Prostate gland (tissue), 2 donors: ENCODE results near the gene TMEM82. TPM values are rescaled to one million over a fixed set of nuclear protein-coding genes. Genes with fewer than 3 reads are reported as not detected.

Source experiments
- DNase-seq: peaks from one replicate; pipeline ENCODE4 v3.0.0-alpha.2; 2019; ENCODE audit warnings: low spot score
- H3K27ac ChIP-seq, 2 donors: fragments of 200-600 bp; sonication (generic); 2 replicates each; pipeline ENCODE4 v1.5.1; 2017 to 2019
- H3K27me3 ChIP-seq: fragments of 200-600 bp; sonication (generic); replicated peaks from 2 replicates; pipeline ENCODE4 v1.5.1; 2019; ENCODE audit not compliant: insufficient read depth
- H3K36me3 ChIP-seq, 2 donors: fragments of 200-600 bp; sonication (generic); 1 replicate in 1 of 2; 2 replicates in 1 of 2; pipeline versions ENCODE4 v1.5.1 to v1.8.1; 2017 to 2019
- H3K4me1 ChIP-seq: fragments of 200-600 bp; sonication (generic); replicated peaks from 2 replicates; pipeline ENCODE4 v1.5.1; 2019
- H3K4me3 ChIP-seq, 2 donors: fragments of 200-600 bp; sonication (generic); 2 replicates each; pipeline ENCODE4 v1.5.1; 2017 to 2019
- H3K9me3 ChIP-seq: fragments of 200-600 bp; sonication (generic); 2 replicates; pipeline ENCODE4 v1.5.1; 2017
- CTCF ChIP-seq, 4 experiments: fragments of 200-600 bp in 2 of 4; fragments of 450-650 bp in 2 of 4; sonication (generic) in 2 of 4; IDR thresholded peaks; 1 replicate in 3 of 4; 2 replicates in 1 of 4; pipeline ENCODE4 v1.5.1; 2016 to 2019; ENCODE audit warnings: antibody characterized with exemption in 4 of 4, mild to moderate bottlenecking in 2 of 4, moderate library complexity in 2 of 4
- POLR2A ChIP-seq: fragments of 450-650 bp; IDR thresholded peaks from one replicate; pipeline ENCODE4 v1.6.1; 2016; ENCODE audit warnings: antibody characterized with exemption, mild to moderate bottlenecking
- POLR2AphosphoS5 ChIP-seq: sonication (generic); formaldehyde crosslinking; IDR thresholded peaks from one replicate; pipeline ENCODE4 v1.6.1; 2017; ENCODE audit warnings: antibody characterized with exemption
- WGBS: methylation state at CpG from one replicate; pipeline ENCODE4 v1.1.5; 2018; 5-methylcytosine and 5-hydroxymethylcytosine counted together
- intact Hi-C: fragments of 100-400 bp; cut with DNase I; formaldehyde crosslinking; loops from one replicate; pipeline ENCODE4 v1.14.2; 2022
- total RNA-seq, 2 donors: library from RNA; depleted of rRNA; stranded (reverse); fragments of >200 nt; gene quantifications; one replicate each; pipeline ENCODE4 v1.1.0, GENCODE V29; 2016

The TMEM82 gene
- total RNA-seq, 2 donors from 2014 or later: not detected

- H3K9me3 ChIP-seq: no peaks in the 10 kb centered on the region
- H3K27ac ChIP-seq: no peak overlapping the region
- intact Hi-C loops: no loop called here
- TF ChIP-seq POLR2AphosphoS5 (no peak), CTCF (IDR thresholded peaks at IDR 0.05) (no peak), POLR2A (no peak)
- H3K36me3 ChIP-seq: peaks cover 0 to 3% of the 10 kb centered on the region in 2 donors
- no peak overlapping the region for H3K4me3 ChIP-seq
- WGBS: 86% methylated on average over 8 of the region's 8 CpGs
- no peak for DNase-seq
- no peaks in the 10 kb centered on the region for H3K4me1 ChIP-seq
- H3K27me3 ChIP-seq: no peaks in the 10 kb centered on the region
Measured at GRCh38 chr1:15718199-15718601, 24.1 kb upstream of the TMEM82 start.

DNA sequence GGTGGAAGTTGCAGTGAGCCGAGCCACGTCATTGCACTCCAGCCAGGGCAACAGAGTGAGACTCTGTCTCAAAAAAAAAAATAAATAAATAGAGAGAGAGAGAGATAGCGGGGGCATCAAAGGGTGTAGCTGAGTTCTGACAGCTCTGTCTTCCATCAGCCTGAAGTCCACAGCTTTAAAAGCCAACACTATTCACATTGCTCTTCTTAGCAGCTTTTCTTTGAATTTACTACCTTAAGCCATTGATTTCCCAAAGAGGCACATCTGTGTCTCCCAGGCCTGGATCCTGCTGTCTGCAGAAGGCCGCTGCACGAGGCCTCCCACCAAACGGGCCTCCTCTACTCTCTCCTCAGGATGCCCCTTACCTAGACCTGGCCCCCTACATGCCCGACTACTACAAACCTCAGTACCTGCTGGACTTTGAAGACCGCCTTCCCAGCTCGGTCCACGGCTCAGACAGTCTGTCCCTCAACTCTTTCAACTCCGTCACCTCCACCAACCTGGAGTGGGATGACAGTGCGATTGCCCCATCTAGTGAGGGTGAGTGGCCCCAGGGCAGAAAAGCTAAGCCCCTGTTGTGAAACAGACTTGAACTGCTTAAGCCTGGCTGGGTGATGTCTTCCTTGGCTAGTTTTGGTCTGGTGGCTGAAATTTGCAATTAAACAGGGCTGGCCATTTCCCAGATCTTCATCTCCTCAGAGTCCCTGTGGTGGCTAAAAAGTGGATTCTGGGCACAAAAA lies 22.7 kb upstream of the TMEM82 start:
- Histone ChIP-seq H3K27me3 (no peaks in the 10 kb centered on the region), H3K9me3 (no peaks in the 10 kb centered on the region), H3K27ac (no peak overlapping the region), H3K4me1 (no peaks in the 10 kb centered on the region), H3K36me3 (peaks cover 0 to 3% of the 10 kb centered on the region in 2 donors), H3K4me3 (no peak overlapping the region)
- 87% methylated on average over 12 of the region's 12 CpGs for WGBS
- DNase-seq: no peak
- TF ChIP-seq POLR2AphosphoS5 (no peak), CTCF (IDR thresholded peaks at IDR 0.05) (no peak), POLR2A (no peak)
- intact Hi-C loops: no loop called here

- intact Hi-C loops: no loop called here
- no peaks in the 10 kb centered on the region for H3K9me3 ChIP-seq
- H3K36me3 ChIP-seq: peaks cover 3 to 6% of the 10 kb centered on the region in 2 donors
- no peak overlapping the region for H3K4me3 ChIP-seq
- H3K27me3 ChIP-seq: no peaks in the 10 kb centered on the region
- WGBS: 100% methylated on average over 3 of the region's 3 CpGs
- no peak overlapping the region for H3K27ac ChIP-seq
- no peaks in the 10 kb centered on the region for H3K4me1 ChIP-seq
- TF ChIP-seq CTCF (IDR thresholded peaks at IDR 0.05): no peak
- no peak for TF ChIP-seq POLR2A
- no peak for TF ChIP-seq POLR2AphosphoS5
- no peak for DNase-seq
Measured at GRCh38 chr1:15720861-15721260, 21.4 kb upstream of the TMEM82 start.

GRCh38 chr1:15722411-15722810 lies 19.9 kb upstream of the TMEM82 start:
- WGBS: 89% methylated on average over 4 of the region's 4 CpGs
- no peaks in the 10 kb centered on the region for H3K27me3 ChIP-seq
- H3K4me3 ChIP-seq: no peak overlapping the region
- no peaks in the 10 kb centered on the region for H3K4me1 ChIP-seq
- TF ChIP-seq CTCF (IDR thresholded peaks at IDR 0.05) (no peak), POLR2A (no peak), POLR2AphosphoS5 (no peak)
- DNase-seq: no peak
- H3K36me3 ChIP-seq: peaks cover 3 to 16% of the 10 kb centered on the region in 2 donors
- no peak overlapping the region for H3K27ac ChIP-seq
- intact Hi-C loops: no loop called here
- no peaks in the 10 kb centered on the region for H3K9me3 ChIP-seq
